ENCODE measurements around the gene ASB14.
"Not testable (repeated sequence)": the region's sequence is repeated elsewhere in the genome, so short reads cannot be mapped to it uniquely, and the experiment has no call there.

ASB14 gene

GRCh38 chr3:57335283-57335938 lies 42.9 kb upstream of the ASB14 start:
- H3K14ac ChIP-seq (ENCODE audit: low read length): no peak overlapping the region
- no peak overlapping the region for H2AK5ac ChIP-seq (ENCODE audit: low read depth, low read length)
- no peak overlapping the region for H4K8ac ChIP-seq (ENCODE audit: low read depth, low read length)
- H3K4me1 ChIP-seq (ENCODE audit: control insufficient read depth in 2 of 2, insufficient read depth in 1 of 2, low read depth in 1 of 2, low read length in 2 of 2): no peaks in the 10 kb centered on the region
- H3K23ac ChIP-seq (ENCODE audit: low read depth, low read length, poor library complexity): no peak overlapping the region
- no peak overlapping the region for H3K9ac ChIP-seq (ENCODE audit: low read depth, low read length, poor library complexity)
- no peak overlapping the region for H2AFZ ChIP-seq (ENCODE audit: low read length)
- H3K18ac ChIP-seq (ENCODE audit: low read length): no peak overlapping the region
- no peak overlapping the region for H2BK120ac ChIP-seq (ENCODE audit: low read depth, low read length)
- H2BK15ac ChIP-seq (ENCODE audit: low read length): no peak overlapping the region
- peaks cover 0 to 10% (median 0%) of the 10 kb centered on the region in 3 experiments for H3K27me3 ChIP-seq (ENCODE audit: control insufficient read depth in 3 of 3, insufficient read depth in 3 of 3, low read depth in 1 of 3, low read length in 3 of 3)
- H3K27ac ChIP-seq (replicated peaks; ENCODE audit: low read length): no peak overlapping the region
- no peak overlapping the region for H2BK5ac ChIP-seq (ENCODE audit: low read length)
- H3K4me3 ChIP-seq (ENCODE audit: low read length in 2 of 2): no peak overlapping the region
- no peak overlapping the region for H2BK12ac ChIP-seq (ENCODE audit: low read length)
- H3K4ac ChIP-seq (ENCODE audit: low read length): no peak overlapping the region
- no peak overlapping the region for H4K91ac ChIP-seq (ENCODE audit: low read depth, low read length, poor library complexity)
- no peak overlapping the region for H3K4me2 ChIP-seq (ENCODE audit: insufficient read depth, low read length, poor library complexity, severe bottlenecking)
- no peaks in the 10 kb centered on the region for H3K9me3 ChIP-seq (replicated peaks in 1 of 2; ENCODE audit: control insufficient read depth in 2 of 2, insufficient read depth in 1 of 2, low read depth in 1 of 2, low read length in 2 of 2)
- no peaks in the 10 kb centered on the region for H3K36me3 ChIP-seq (replicated peaks in 1 of 2; ENCODE audit: control insufficient read depth in 2 of 2, insufficient read depth in 2 of 2, low read length in 2 of 2)
- H3K79me1 ChIP-seq (ENCODE audit: low read depth, low read length): no peaks in the 10 kb centered on the region
- no CpG with 5 or more reads among the region's 5 CpGs for WGBS, 2 donors (ENCODE audit: extremely low coverage in 2 of 2, insufficient read length in 2 of 2, insufficient replicate concordance in 1 of 2)
- no peak for DNase-seq (ENCODE audit: low spot score)

GRCh38 chr3:57331078-57331610 lies 38.7 kb upstream of the ASB14 start:
- H3K14ac ChIP-seq (ENCODE audit: low read length): no peak overlapping the region
- H3K9ac ChIP-seq (ENCODE audit: low read depth, low read length, poor library complexity): no peak overlapping the region
- no peaks in the 10 kb centered on the region for H3K4me1 ChIP-seq (ENCODE audit: control insufficient read depth in 2 of 2, insufficient read depth in 1 of 2, low read depth in 1 of 2, low read length in 2 of 2)
- H3K27me3 ChIP-seq (ENCODE audit: control insufficient read depth in 3 of 3, insufficient read depth in 3 of 3, low read depth in 1 of 3, low read length in 3 of 3): peaks cover 0 to 10% (median 0%) of the 10 kb centered on the region in 3 experiments
- no peak overlapping the region for H3K18ac ChIP-seq (ENCODE audit: low read length)
- no peaks in the 10 kb centered on the region for H3K79me1 ChIP-seq (ENCODE audit: low read depth, low read length)
- no CpG with 5 or more reads among the region's 3 CpGs for WGBS, 2 donors (ENCODE audit: extremely low coverage in 2 of 2, insufficient read length in 2 of 2, insufficient replicate concordance in 1 of 2)
- no peak overlapping the region for H2BK12ac ChIP-seq (ENCODE audit: low read length)
- DNase-seq (ENCODE audit: low spot score): no peak
- H3K27ac ChIP-seq (replicated peaks; ENCODE audit: low read length): no peak overlapping the region
- no peak overlapping the region for H4K91ac ChIP-seq (ENCODE audit: low read depth, low read length, poor library complexity)
- H3K4me2 ChIP-seq (ENCODE audit: insufficient read depth, low read length, poor library complexity, severe bottlenecking): no peak overlapping the region
- H2BK15ac ChIP-seq (ENCODE audit: low read length): no peak overlapping the region
- no peak overlapping the region for H4K8ac ChIP-seq (ENCODE audit: low read depth, low read length)
- H2AFZ ChIP-seq (ENCODE audit: low read length): no peak overlapping the region
- H3K36me3 ChIP-seq (replicated peaks in 1 of 2; ENCODE audit: control insufficient read depth in 2 of 2, insufficient read depth in 2 of 2, low read length in 2 of 2): no peaks in the 10 kb centered on the region
- H2BK5ac ChIP-seq (ENCODE audit: low read length): no peak overlapping the region
- no peak overlapping the region for H3K4me3 ChIP-seq (ENCODE audit: low read length in 2 of 2)
- H2BK120ac ChIP-seq (ENCODE audit: low read depth, low read length): no peak overlapping the region
- H3K23ac ChIP-seq (ENCODE audit: low read depth, low read length, poor library complexity): no peak overlapping the region
- no peak overlapping the region for H2AK5ac ChIP-seq (ENCODE audit: low read depth, low read length)
- no peaks in the 10 kb centered on the region for H3K9me3 ChIP-seq (replicated peaks in 1 of 2; ENCODE audit: control insufficient read depth in 2 of 2, insufficient read depth in 1 of 2, low read depth in 1 of 2, low read length in 2 of 2)
- no peak overlapping the region for H3K4ac ChIP-seq (ENCODE audit: low read length)

GRCh38 chr3:57326498-57326897 lies 34.0 kb upstream of the ASB14 start:
- H3K79me1 ChIP-seq (ENCODE audit: low read depth, low read length); H3K4me3 ChIP-seq (ENCODE audit: low read length in 2 of 2); H3K4me1 ChIP-seq (ENCODE audit: control insufficient read depth in 2 of 2, insufficient read depth in 1 of 2, low read depth in 1 of 2, low read length in 2 of 2); H3K4me2 ChIP-seq (ENCODE audit: insufficient read depth, low read length, poor library complexity, severe bottlenecking); H2BK120ac ChIP-seq (ENCODE audit: low read depth, low read length); H4K91ac ChIP-seq (ENCODE audit: low read depth, low read length, poor library complexity); H2BK15ac ChIP-seq (ENCODE audit: low read length); H3K27me3 ChIP-seq (ENCODE audit: control insufficient read depth in 3 of 3, insufficient read depth in 3 of 3, low read depth in 1 of 3, low read length in 3 of 3); H4K8ac ChIP-seq (ENCODE audit: low read depth, low read length); DNase-seq (ENCODE audit: low spot score); H3K23ac ChIP-seq (ENCODE audit: low read depth, low read length, poor library complexity); H3K4ac ChIP-seq (ENCODE audit: low read length); H2BK5ac ChIP-seq (ENCODE audit: low read length); H3K9ac ChIP-seq (ENCODE audit: low read depth, low read length, poor library complexity); H2AFZ ChIP-seq (ENCODE audit: low read length); H3K9me3 ChIP-seq (replicated peaks in 1 of 2; ENCODE audit: control insufficient read depth in 2 of 2, insufficient read depth in 1 of 2, low read depth in 1 of 2, low read length in 2 of 2); H2AK5ac ChIP-seq (ENCODE audit: low read depth, low read length); H3K27ac ChIP-seq (replicated peaks; ENCODE audit: low read length); H2BK12ac ChIP-seq (ENCODE audit: low read length); H3K18ac ChIP-seq (ENCODE audit: low read length); H3K14ac ChIP-seq (ENCODE audit: low read length); H3K36me3 ChIP-seq (replicated peaks in 1 of 2; ENCODE audit: control insufficient read depth in 2 of 2, insufficient read depth in 2 of 2, low read length in 2 of 2): not testable (repeated sequence)
- no CpG with 5 or more reads among the region's 1 CpG for WGBS, 2 donors (ENCODE audit: extremely low coverage in 2 of 2, insufficient read length in 2 of 2, insufficient replicate concordance in 1 of 2)

DNA sequence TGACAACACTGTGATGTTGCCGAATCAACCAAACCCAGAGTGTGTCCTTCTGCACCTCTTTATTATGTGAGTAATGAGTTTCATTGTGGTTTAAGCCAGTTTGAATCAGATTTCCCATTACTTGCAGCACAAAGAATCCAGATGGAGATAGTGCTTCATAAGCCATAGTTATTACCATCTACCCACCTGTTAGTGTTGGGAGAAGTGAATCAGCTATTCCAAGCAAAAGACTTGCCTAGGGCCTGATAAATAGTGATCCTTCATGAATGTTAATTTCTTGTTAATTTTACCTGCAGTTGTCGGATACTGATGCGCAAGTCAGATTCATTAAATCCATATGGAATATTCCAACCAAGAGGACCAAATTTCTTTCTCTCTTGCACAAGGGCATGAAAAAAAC lies 21.7 kb upstream of the ASB14 start:
- no peak overlapping the region for H4K91ac ChIP-seq (ENCODE audit: low read depth, low read length, poor library complexity)
- no peak overlapping the region for H3K9ac ChIP-seq (ENCODE audit: low read depth, low read length, poor library complexity)
- H3K4me3 ChIP-seq (ENCODE audit: low read length in 2 of 2): no peak overlapping the region
- no peak for DNase-seq (ENCODE audit: low spot score)
- no peak overlapping the region for H2BK120ac ChIP-seq (ENCODE audit: low read depth, low read length)
- H3K18ac ChIP-seq (ENCODE audit: low read length): no peak overlapping the region
- H3K27ac ChIP-seq (replicated peaks; ENCODE audit: low read length): no peak overlapping the region
- no peak overlapping the region for H3K4me2 ChIP-seq (ENCODE audit: insufficient read depth, low read length, poor library complexity, severe bottlenecking)
- peaks cover 0 to 3% of the 10 kb centered on the region in 2 donors for H3K9me3 ChIP-seq (replicated peaks in 1 of 2; ENCODE audit: control insufficient read depth in 2 of 2, insufficient read depth in 1 of 2, low read depth in 1 of 2, low read length in 2 of 2)
- no peak overlapping the region for H2AK5ac ChIP-seq (ENCODE audit: low read depth, low read length)
- no peaks in the 10 kb centered on the region for H3K36me3 ChIP-seq (replicated peaks in 1 of 2; ENCODE audit: control insufficient read depth in 2 of 2, insufficient read depth in 2 of 2, low read length in 2 of 2)
- no peak overlapping the region for H2BK5ac ChIP-seq (ENCODE audit: low read length)
- H2AFZ ChIP-seq (ENCODE audit: low read length): no peak overlapping the region
- peaks cover 0 to 5% (median 0%) of the 10 kb centered on the region in 3 experiments for H3K27me3 ChIP-seq (ENCODE audit: control insufficient read depth in 3 of 3, insufficient read depth in 3 of 3, low read depth in 1 of 3, low read length in 3 of 3)
- no peak overlapping the region for H3K4ac ChIP-seq (ENCODE audit: low read length)
- H4K8ac ChIP-seq (ENCODE audit: low read depth, low read length): no peak overlapping the region
- no peak overlapping the region for H3K23ac ChIP-seq (ENCODE audit: low read depth, low read length, poor library complexity)
- WGBS, 2 donors (ENCODE audit: extremely low coverage in 2 of 2, insufficient read length in 2 of 2, insufficient replicate concordance in 1 of 2): no CpG with 5 or more reads among the region's 3 CpGs
- no peaks in the 10 kb centered on the region for H3K4me1 ChIP-seq (ENCODE audit: control insufficient read depth in 2 of 2, insufficient read depth in 1 of 2, low read depth in 1 of 2, low read length in 2 of 2)
- H3K14ac ChIP-seq (ENCODE audit: low read length): no peak overlapping the region
- no peaks in the 10 kb centered on the region for H3K79me1 ChIP-seq (ENCODE audit: low read depth, low read length)
- no peak overlapping the region for H2BK12ac ChIP-seq (ENCODE audit: low read length)
- no peak overlapping the region for H2BK15ac ChIP-seq (ENCODE audit: low read length)

Data from neuronal stem cell (in vitro differentiated cells).